Activated naive CD4-positive, alpha-beta T cell treated with anti-CD3 and anti-CD28 coated beads, Interleukin-2, amount 50 U/mL, for 72 hours (primary cell): Measurements from ENCODE around the gene LHFPL2. TPM values are rescaled to one million over a fixed set of nuclear protein-coding genes. Genes with fewer than 3 reads are reported as not detected.

Experiments
- ATAC-seq, 2 donors: fragments of 150-1000 bp; cut with Tn5 transposase; 2 replicates each; pipeline ENCODE4 v1.10.0; 2021; ENCODE audit warnings: mild to moderate bottlenecking in 2 of 2, moderate library complexity in 2 of 2
- DNase-seq, 2 donors: peaks; one replicate each; pipeline ENCODE4 v3.0.0; 2021 to 2022; ENCODE audit warnings: low spot score in 2 of 2
- H3K27ac Mint-ChIP-seq, 2 donors: one replicate each; pipeline ENCODE4 v1.8.0; 2022; ENCODE audit warnings: mild to moderate bottlenecking in 2 of 2, mixed read lengths in 2 of 2
- H3K36me3 Mint-ChIP-seq, 2 donors: one replicate each; pipeline ENCODE4 v1.8.0; 2022; ENCODE audit warnings: mixed read lengths in 2 of 2
- H3K9me3 Mint-ChIP-seq, 2 donors: one replicate each; pipeline ENCODE4 v1.8.0; 2022; ENCODE audit warnings: mixed read lengths in 2 of 2
- total RNA-seq, 2 donors: library from RNA; stranded (reverse); gene quantifications; one replicate each; pipeline ENCODE4 v1.2.3, GENCODE V29; 2022

LHFPL2 gene
- total RNA-seq, 2 donors from 2014 or later = 0.16 to 0.18 TPM

DNA sequence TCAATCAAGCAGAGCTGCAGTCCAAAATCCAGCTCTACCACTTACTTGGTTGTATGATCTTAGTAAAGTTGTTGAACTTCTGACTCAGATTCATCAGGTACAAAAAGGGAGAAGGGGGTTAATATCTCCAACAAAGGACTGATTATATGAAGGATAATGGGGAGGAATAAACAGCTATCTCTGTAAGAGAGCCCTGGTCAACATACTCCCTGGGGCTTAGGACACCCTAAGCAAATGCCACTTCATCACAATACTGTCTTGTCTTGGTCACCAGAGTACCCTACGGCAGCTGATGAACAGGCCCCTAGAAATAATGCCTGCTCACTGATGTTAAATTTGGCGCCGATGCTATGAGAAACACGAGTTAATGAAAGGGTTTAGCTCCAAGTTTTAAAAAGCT is 34.8 kb downstream of the LHFPL2 start:
- H3K36me3 Mint-ChIP-seq = no peaks in the 10 kb centered on the region
- H3K9me3 Mint-ChIP-seq = no peaks in the 10 kb centered on the region
- DNase-seq (no peak), ATAC-seq (no peak)
- no peak overlapping the region for H3K27ac Mint-ChIP-seq

DNA sequence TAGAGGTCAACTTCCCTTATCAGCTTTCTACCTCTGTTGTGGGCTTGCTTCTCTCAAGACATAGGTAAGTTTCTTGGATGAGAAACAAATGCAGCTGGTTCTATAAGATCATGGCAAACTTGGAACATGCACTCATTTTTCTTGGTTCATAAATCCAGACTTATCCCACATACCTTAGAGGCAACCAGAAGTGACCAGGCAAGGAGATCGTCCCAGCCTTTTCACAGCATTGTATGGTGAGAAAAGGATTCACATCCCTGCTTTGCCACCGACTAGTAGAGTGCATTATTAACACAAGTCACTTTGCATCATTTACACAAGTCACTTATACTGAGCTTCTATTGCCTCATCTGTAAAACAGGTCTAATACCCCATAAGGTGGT is 35.4 kb downstream of the LHFPL2 start:
- H3K9me3 Mint-ChIP-seq = no peaks in the 10 kb centered on the region
- no peaks in the 10 kb centered on the region for H3K36me3 Mint-ChIP-seq
- DNase-seq (no peak), ATAC-seq (no peak)
- H3K27ac Mint-ChIP-seq = no peak overlapping the region

DNA sequence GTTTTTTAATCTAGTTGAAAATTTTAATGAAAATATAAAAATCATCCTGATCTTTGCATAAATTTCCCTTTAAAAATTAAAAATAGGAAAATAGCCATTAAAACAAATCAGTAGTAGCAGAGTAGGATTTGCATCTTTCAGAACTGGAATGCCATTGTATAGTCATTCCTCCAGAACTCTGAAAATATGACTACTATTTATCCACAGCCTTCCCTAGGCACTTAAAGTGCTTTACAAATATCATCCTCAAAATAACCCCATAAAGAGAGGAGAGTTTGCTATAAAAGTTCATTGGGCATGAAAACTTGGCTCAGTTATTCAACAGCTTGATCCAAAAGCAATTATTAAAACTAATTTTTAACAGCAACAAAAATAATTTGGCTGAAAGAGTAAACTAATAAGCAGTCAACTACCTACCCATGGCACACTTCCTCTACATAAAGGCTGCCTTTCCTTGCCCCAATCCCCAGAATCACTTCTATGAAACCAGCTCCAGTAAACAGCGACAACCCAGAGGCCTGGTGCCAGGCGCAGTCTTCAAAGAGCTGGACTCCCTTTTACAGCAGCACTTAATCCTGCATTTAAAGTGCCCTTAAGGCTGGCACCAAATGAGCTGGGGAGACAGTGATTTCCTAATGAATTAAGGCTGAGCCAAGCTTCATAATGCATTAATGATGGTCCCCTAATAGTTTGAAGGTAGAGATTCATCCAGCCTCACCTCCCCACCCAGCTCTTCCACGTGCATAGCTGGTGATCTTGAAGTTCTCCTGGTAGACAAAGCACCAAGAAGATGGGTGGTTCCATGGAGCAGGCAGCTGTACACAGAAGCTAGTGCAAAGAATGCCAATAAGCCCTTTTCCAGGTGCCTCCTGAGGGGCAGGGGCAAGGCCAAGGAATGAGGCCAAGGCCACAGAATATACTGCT is 36.1 kb downstream of the LHFPL2 start:
- Mint-ChIP-seq H3K36me3 (no peaks in the 10 kb centered on the region), H3K9me3 (no peaks in the 10 kb centered on the region), H3K27ac (no peak overlapping the region)
- ATAC-seq = no peak
- DNase-seq = no peak

DNA sequence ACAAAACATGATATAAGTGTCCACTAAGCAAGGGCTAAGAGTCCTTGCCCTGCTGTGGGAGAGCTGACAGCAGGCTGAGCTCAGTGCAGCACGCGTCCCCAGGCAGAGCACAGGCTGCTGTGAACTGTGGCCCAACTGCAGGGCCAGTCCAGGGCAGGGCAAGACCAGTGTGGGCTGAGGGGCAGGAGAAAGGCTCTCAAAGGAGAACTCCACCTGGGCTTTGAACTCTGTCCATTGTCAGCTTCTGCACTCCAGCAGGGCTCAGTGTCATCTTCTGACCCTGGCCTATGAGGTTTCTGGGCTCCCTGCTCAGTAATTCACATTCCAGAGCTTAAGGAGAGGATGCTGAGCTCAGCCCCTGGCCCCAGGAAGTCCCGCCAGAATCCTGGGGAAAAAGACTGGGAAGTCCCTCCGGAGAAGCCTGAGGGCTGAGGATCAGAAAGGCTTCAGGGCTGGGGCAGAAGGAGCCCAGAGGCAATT is 37.4 kb downstream of the LHFPL2 start:
- ATAC-seq (no peak), DNase-seq (no peak)
- H3K9me3 Mint-ChIP-seq = no peaks in the 10 kb centered on the region
- H3K27ac Mint-ChIP-seq = no peak overlapping the region
- no peaks in the 10 kb centered on the region for H3K36me3 Mint-ChIP-seq

DNA sequence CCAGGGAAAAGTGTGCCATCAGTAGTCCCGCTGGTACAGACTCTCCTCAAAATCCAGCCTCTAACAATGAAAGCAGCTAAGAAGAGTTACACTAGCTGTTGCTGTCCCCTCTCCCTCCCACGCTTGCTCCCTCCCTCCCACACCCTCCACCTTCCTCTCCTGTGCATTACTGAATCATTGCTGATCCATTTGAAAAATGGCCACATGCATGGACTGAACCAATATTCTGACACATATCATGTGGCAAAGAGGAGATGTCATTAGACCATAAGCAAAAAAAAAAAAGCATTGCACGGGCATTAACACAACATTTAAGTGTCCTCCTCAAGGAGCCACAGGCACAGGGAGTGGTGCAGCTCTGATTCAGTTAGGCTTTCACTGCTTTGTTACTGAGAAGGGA is 37.9 kb downstream of the LHFPL2 start:
- Mint-ChIP-seq H3K27ac (no peak overlapping the region), H3K36me3 (no peaks in the 10 kb centered on the region)
- ATAC-seq = no peak

DNA sequence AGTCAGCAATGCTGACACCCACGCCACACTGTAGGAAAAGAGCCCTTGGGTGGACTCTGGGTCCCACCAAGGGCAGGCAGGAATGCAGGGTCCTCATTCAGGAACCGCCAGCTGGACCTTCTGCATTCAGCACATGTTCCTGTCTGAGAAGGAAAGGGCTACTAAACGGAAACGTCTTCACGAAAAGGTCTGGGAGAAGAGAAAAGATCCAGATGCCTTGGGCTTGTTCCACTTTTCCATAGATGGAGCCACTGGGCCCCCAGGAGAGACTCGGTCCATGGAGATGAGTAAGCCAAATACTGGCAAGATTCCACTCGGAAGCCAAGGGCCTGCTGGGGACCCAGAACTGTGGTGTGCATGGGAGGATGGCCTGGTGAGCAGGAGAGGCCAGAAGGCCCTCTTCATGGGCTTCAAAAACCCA is 38.4 kb downstream of the LHFPL2 start:
- Mint-ChIP-seq H3K27ac (no peak overlapping the region), H3K9me3 (no peaks in the 10 kb centered on the region), H3K36me3 (no peaks in the 10 kb centered on the region)
- no peak for DNase-seq
- ATAC-seq = no peak

More for the DNA sequence above, 37.9 kb downstream of the LHFPL2 start:
- DNase-seq = no peak
- H3K9me3 Mint-ChIP-seq = no peaks in the 10 kb centered on the region

DNA sequence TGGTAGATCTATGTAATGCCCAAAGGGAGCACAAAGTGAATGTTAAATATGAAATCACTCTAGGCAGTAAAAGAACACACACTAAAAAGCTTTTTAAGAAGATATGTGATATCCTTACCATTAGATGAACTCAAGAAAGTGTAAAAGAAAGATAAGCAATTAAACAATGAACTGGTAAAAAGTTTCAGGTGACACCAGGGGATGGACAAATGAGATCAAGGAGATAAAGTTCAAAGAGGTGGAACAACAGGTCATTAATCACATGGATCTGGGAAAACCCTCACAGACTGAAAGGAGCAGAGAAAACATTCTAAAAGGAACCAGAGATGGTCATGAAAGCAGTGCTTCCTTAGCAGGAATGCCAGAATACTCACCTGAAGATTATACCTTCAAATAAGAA is 40.7 kb downstream of the LHFPL2 start:
- H3K27ac Mint-ChIP-seq = no peak overlapping the region

DNA sequence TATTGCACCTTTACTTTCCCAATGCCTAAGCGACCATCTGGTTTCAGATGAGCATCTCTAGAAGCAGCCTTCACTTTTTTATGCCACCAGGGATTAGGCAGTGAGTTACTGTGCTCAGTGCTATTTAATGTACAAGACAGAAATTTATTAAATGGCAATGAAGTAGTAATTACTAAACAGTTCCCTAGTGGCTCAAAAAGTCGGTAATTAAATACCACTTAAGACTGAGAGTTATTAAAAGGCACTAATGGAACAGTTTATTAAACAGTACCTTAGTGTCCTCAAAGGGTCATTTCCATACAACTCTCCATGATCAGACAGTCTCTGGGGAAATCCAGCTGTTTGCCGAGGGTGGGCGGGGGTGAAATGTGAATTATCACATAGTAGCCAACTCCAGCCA is 42.3 kb downstream of the LHFPL2 start:
- H3K36me3 Mint-ChIP-seq = no peaks in the 10 kb centered on the region
- H3K27ac Mint-ChIP-seq = no peak overlapping the region
- ATAC-seq (no peak), DNase-seq (no peak)
- H3K9me3 Mint-ChIP-seq = no peaks in the 10 kb centered on the region

More for the DNA sequence above, 40.7 kb downstream of the LHFPL2 start:
- ATAC-seq = no peak
- Mint-ChIP-seq H3K36me3 (no peaks in the 10 kb centered on the region), H3K9me3 (no peaks in the 10 kb centered on the region)
- DNase-seq = no peak

DNA sequence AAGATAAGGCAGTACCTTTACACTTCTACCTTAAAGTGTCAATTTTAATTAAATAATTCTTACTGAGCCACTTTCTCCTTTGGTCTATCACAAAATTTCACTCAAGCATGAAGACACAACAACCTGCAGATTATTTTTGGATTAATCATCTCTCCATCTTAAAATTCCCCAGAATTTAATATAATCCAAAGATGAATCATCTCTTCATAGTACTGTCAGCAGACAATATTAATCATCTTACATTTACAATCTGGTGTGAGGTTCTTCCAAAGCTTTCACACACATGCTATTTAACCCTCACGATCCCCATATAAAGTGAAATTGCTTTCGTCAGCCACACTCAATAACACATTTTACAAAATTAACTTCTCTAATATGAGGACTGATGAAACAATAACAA is 43.0 kb downstream of the LHFPL2 start:
- H3K36me3 Mint-ChIP-seq = no peaks in the 10 kb centered on the region
- ATAC-seq (no peak), DNase-seq (no peak)
- no peak overlapping the region for H3K27ac Mint-ChIP-seq
- no peaks in the 10 kb centered on the region for H3K9me3 Mint-ChIP-seq

DNA sequence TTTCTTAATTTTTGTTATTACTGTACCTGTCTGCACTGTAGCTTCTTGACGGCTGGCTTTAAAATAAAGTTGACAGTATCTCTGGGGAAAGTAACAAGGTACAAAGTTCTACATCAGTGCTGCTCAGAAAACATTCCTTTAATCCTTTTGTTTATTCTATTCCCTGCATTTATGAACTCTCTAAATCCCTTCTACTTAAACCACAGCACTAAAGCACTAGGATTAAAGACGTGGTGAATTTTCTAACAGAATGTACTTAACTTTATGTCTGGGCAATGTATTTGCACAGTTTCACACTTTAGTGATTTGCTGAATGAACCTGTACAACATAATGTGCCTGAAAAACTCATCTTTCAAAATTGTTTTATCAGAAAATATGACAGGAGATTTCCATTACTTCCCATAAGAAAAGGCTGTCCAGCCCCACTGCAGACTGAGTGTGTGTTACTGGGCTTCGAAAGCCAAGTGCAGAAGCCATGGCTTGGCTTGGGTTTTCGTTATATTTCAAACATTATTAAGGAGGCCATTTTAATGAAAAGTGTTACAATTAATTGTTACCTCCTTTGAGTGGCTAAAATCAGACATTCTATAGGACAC is 43.8 kb downstream of the LHFPL2 start:
- DNase-seq = no peak
- Mint-ChIP-seq H3K9me3 (no peaks in the 10 kb centered on the region), H3K27ac (no peak overlapping the region), H3K36me3 (no peaks in the 10 kb centered on the region)
- ATAC-seq = no peak

DNA sequence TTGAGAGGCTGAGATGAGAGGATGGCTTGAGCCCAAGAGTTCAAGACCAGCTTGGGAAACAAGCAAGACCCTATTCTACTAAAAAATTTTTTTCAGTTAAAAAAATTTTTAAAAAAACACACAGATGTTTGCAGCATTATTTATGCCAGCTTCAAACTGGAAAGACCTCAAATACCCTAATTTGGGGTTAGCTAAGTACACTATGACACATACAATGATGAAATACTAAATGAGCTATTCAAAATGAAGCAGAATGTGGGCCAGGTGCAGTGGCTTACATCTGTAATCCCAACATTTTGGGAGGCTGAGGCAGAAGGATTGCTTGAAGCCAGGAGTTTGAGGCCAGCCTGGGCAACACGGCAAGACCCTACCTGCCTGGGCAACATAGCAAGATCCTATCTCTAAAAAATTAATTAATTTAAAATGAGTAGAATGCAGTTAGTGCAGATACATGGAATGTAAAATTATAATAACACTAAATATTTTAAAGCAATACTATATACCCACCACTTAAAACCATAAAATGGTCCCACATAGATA is 44.9 kb downstream of the LHFPL2 start:
- no peaks in the 10 kb centered on the region for H3K9me3 Mint-ChIP-seq
- no peak for DNase-seq

DNA sequence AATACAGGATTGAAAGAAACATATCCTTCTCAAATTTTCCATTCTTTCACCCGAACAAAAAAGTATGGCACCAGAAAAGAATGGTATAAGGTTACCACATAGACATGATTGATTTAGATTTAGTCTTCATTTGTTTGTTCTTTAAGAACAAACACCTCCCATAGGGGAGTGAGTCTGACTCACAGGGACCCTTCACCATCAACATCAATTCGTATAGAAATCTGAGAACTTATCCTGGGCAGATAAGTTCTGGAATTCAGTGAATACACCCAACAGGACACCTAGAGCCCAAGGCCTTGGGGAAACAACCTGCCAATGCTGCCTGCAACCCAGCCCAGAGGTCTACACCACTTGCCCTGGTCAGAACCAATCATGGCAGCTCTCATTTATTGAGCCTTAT is 46.2 kb downstream of the LHFPL2 start:
- Mint-ChIP-seq H3K36me3 (no peaks in the 10 kb centered on the region), H3K9me3 (no peaks in the 10 kb centered on the region), H3K27ac (no peak overlapping the region)
- ATAC-seq = no peak
- DNase-seq = no peak

More for the DNA sequence above, 44.9 kb downstream of the LHFPL2 start:
- no peaks in the 10 kb centered on the region for H3K36me3 Mint-ChIP-seq
- H3K27ac Mint-ChIP-seq = no peak overlapping the region
- ATAC-seq = no peak

DNA sequence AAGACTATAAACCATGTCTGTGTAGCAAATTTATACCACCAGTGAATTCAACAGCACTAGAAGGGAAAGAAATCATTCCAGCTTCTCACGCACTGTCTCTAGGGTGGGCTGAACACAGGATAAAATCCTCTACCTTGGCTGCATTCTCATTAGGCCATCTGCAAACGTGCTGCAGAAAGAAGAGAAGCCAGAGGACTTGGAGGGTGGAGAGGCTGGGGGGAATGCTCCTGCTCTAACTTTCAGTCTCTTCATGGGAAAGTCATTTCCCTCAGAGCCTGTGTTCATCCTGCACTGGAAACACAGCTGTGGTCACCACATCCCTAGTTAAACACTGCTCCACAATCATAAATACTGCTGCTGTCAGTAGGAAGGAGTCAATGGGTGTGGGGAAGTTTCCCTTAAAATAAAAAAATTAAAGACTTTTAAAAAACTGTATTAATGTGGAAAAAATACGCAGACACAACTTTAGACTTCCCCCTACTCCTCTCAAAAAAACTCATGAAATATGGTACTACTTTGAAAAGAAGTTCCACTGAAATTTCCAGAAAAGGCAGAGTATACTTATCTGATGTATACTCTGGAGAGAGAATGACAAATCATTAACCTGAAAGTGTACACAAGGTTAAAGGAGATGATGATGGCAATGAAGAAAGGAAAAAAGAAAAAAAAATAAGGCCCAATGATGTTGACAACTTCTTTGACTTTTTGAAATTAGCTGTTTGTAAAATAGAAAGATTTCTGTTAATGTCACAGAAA is 46.8 kb downstream of the LHFPL2 start:
- no peaks in the 10 kb centered on the region for H3K36me3 Mint-ChIP-seq
- ATAC-seq = no peak
- H3K9me3 Mint-ChIP-seq = no peaks in the 10 kb centered on the region
- DNase-seq = no peak
- H3K27ac Mint-ChIP-seq = no peak overlapping the region

DNA sequence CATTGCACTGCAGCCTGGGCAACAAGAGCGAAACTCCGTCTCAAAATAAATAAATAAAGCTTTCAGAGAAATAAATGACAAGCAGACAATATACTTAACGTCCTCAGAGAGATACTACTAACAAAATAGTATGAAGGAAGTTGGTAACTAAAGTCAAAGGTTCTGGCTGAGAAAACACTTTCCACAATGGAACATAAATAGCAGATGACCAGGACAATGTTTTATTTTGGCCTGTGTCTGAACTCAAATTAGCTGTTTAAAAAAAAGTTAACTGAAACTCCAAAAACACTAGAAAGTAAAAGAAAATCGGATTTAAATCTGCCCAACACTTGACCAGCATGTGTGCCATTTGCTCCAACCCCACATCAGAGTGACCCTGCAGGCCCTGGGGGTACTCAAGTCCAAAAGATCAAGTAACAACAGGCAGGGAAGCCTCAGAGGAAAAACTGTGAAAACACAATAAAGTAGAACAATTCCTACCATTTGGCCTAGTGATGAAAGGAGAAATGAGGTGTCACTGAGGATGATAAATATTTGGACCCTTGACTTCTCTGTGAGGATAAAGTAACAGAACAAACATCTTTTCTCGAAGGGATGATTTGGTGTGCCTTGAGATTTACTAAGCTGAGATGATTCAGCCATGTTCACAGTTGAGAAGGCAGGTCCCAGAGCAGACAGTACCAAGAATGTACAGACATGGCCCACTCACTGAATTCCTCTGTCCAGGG is 47.7 kb downstream of the LHFPL2 start:
- Mint-ChIP-seq H3K36me3 (no peaks in the 10 kb centered on the region), H3K9me3 (no peaks in the 10 kb centered on the region), H3K27ac (no peak overlapping the region)
- DNase-seq (no peak), ATAC-seq (no peak)

DNA sequence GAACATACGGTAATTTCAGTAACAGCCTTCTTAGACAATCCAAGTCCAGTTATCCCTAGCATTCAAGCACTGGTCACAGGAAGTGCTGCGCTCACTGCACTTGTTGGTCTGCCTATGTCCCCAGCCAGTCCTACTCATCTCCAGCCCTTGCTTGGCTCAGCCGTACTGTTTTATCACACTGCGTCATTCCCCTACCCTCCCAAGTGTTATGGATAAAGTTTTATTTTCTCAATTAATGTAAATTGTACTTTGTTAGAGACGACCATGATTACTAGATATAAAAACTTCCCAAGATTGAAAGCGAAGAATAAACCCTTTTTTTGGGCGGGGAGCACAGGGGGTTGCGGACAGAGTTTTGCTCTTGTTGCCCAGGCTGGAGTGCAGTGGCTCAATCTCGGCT is 49.6 kb downstream of the LHFPL2 start:
- Mint-ChIP-seq H3K27ac (no peak overlapping the region), H3K9me3 (no peaks in the 10 kb centered on the region), H3K36me3 (no peaks in the 10 kb centered on the region)
- DNase-seq = no peak
- no peak for ATAC-seq

DNA sequence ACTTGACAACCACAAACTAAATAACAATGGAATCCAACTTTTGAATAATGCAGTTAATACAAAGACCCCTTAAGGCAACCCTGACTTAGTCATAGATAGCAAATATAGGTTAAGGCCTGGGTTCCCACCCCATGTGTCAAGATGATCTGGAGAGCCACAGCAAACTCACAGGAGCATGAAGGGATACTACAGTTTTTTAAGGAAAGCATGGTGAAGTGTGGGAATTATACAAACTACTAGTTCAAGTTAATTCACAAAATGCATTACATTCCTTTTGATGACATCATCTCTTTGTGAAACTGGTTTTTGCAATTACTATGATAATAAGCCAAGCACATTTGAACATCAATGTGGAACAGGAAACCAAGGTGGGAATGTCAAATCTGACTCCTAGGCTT is 50.6 kb downstream of the LHFPL2 start:
- H3K9me3 Mint-ChIP-seq = no peaks in the 10 kb centered on the region
- DNase-seq (no peak), ATAC-seq (no peak)
- H3K27ac Mint-ChIP-seq = no peak overlapping the region
- H3K36me3 Mint-ChIP-seq = no peaks in the 10 kb centered on the region
